ENCODE measurements around the gene TMEM38B. TPM values are rescaled to one million over a fixed set of nuclear protein-coding genes. Genes with fewer than 3 reads are reported as not detected.
"Not testable (repeated sequence)": the region's sequence is repeated elsewhere in the genome, so short reads cannot be mapped to it uniquely, and the experiment has no call there.

Gene TMEM38B
- total and polyA plus RNA-seq, 5 donors, result 32.4 to 88.9 (median 58.8) TPM

DNA sequence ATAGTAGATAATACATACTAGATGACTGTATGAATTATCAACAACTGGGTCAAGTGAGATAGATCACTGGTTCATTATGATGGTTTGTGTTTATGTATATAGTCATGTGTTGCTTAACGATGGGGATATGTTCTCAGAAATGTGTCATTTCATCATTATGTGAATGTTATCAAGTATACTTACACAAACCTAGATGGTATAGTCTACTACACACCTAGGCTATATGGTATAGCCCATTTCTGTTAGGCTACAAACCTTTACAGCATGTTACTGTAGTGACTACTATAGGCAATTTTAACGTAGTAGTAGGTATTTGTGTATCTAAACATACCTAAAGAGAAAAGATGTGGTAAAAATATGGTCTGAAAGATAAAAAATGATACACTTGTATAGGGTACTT, 31.0 kb downstream of the TMEM38B start:
- H3K27me3 ChIP-seq (ENCODE audit: control insufficient read depth, insufficient read depth), result no peaks in the 10 kb centered on the region
- H3K4me1 ChIP-seq (ENCODE audit: control insufficient read depth, insufficient read depth, low read length), result no peaks in the 10 kb centered on the region
- no peak overlapping the region for H3K27ac ChIP-seq (ENCODE audit: low read length)
- H3K4me3 ChIP-seq (ENCODE audit: low read length), result no peak overlapping the region
- intact Hi-C loops (cut with DNase I), result no loop called here
- no peak for ATAC-seq
- no peaks in the 10 kb centered on the region for H3K9me3 ChIP-seq (ENCODE audit: control insufficient read depth, low read length)
- no peak for DNase-seq
- 92% methylated on average over 2 of the region's 2 CpGs for WGBS

DNA sequence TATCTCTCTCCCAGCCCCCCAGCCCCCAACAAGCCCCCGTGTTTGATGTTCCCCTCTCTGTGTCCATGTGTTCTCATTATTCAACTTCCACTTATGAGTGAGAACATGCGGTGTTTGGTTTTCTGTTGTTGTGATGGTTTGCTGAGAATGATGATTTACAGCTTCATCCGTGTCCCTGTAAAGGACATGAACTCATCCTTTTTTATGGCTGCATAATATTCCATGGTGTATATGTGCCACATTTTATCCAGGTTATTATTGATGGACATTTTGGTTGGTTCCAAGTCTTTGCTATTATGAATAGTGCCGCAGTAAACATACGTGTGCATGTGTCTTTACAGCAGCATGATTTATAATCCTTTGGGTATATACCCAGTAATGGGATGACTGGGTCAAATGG, 33.9 kb downstream of the TMEM38B start:
- H3K9me3 ChIP-seq (ENCODE audit: control insufficient read depth, low read length); H3K4me3 ChIP-seq (ENCODE audit: low read length); H3K27me3 ChIP-seq (ENCODE audit: control insufficient read depth, insufficient read depth); H3K4me1 ChIP-seq (ENCODE audit: control insufficient read depth, insufficient read depth, low read length); ATAC-seq; DNase-seq; intact Hi-C loops (cut with DNase I); H3K27ac ChIP-seq (ENCODE audit: low read length): not testable (repeated sequence)
- WGBS, result 96% methylated on average over 5 of the region's 5 CpGs

DNA sequence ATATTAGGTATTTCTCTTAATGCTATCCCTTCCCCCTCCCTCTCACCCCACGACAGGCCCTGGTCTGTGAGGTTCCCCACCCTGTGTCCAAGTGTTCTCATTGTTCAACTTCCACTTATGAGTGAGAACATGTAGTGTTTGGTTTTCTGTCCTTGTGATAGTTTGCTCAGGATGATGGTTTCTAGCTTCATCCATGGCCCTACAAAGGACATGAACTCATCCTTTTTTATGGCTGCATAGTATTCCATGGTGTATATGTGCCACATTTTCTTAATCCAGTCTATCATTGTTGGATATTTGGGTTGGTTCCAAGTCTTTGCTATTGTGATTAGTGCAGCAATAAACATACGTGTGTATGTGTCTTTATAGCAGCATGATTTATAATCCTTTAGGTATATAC, 37.1 kb downstream of the TMEM38B start:
- not testable (repeated sequence) for H3K9me3 ChIP-seq (ENCODE audit: control insufficient read depth, low read length); ATAC-seq

DNA sequence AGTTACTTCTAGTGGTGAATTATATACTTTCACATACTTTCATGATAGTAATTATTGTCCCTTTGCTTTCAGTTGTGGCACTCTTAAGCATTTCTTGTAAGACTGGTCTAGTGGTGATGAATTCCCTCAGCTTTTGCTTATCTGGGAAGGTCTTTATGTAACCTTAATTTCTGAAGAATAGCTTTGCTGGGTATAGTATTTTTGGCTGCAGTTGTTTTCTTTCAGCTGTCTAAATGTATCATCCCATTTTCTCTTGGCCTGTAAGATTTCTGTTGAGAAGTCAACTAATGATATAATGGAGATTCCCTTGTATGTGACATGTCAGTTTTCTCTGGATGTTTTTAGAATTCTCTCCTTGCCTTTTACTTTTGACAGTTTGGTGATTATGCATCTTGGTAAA, 41.0 kb downstream of the TMEM38B start:
- Histone ChIP-seq H3K4me1 (ENCODE audit: control insufficient read depth, insufficient read depth, low read length) (no peaks in the 10 kb centered on the region), H3K4me3 (ENCODE audit: low read length) (no peak overlapping the region), H3K27ac (ENCODE audit: low read length) (no peak overlapping the region), H3K27me3 (ENCODE audit: control insufficient read depth, insufficient read depth) (no peaks in the 10 kb centered on the region), H3K9me3 (ENCODE audit: control insufficient read depth, low read length) (no peaks in the 10 kb centered on the region)
- ATAC-seq, result no peak
- DNase-seq, result no peak
- intact Hi-C loops (cut with DNase I), result no loop called here

More for the DNA sequence above, 37.1 kb downstream of the TMEM38B start:
- DNase-seq; H3K4me3 ChIP-seq (ENCODE audit: low read length); H3K4me1 ChIP-seq (ENCODE audit: control insufficient read depth, insufficient read depth, low read length); H3K27ac ChIP-seq (ENCODE audit: low read length); intact Hi-C loops (cut with DNase I); H3K27me3 ChIP-seq (ENCODE audit: control insufficient read depth, insufficient read depth): not testable (repeated sequence)
- 92% methylated on average over 2 of the region's 2 CpGs for WGBS

DNA sequence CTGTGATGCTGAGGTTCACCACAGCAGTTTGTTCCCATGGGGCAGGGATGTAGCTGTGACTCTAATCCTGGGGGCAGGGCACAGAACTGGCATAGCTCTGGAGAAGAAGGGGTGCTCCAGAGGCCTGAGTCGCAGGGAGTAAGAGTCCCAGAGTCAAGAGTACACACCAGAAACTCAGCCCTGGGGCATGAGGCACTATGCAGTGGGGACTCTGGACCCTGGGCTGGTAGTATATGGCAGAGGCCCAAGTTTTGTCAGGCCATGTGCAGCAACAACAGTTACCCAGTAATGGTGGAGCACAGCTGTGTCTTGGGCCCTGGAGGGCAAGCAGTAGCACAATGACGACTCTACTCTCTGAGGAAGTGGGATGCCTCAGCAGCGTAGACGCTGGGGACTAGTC, 42.9 kb downstream of the TMEM38B start:
- WGBS, result 96% methylated on average over 4 of the region's 4 CpGs
- intact Hi-C loops (cut with DNase I), result no loop called here
- H3K27me3 ChIP-seq (ENCODE audit: control insufficient read depth, insufficient read depth), result no peaks in the 10 kb centered on the region
- ATAC-seq (no peak), DNase-seq (no peak)
- no peaks in the 10 kb centered on the region for H3K4me1 ChIP-seq (ENCODE audit: control insufficient read depth, insufficient read depth, low read length)
- no peaks in the 10 kb centered on the region for H3K9me3 ChIP-seq (ENCODE audit: control insufficient read depth, low read length)
- no peak overlapping the region for H3K27ac ChIP-seq (ENCODE audit: low read length)
- no peak overlapping the region for H3K4me3 ChIP-seq (ENCODE audit: low read length)

DNA sequence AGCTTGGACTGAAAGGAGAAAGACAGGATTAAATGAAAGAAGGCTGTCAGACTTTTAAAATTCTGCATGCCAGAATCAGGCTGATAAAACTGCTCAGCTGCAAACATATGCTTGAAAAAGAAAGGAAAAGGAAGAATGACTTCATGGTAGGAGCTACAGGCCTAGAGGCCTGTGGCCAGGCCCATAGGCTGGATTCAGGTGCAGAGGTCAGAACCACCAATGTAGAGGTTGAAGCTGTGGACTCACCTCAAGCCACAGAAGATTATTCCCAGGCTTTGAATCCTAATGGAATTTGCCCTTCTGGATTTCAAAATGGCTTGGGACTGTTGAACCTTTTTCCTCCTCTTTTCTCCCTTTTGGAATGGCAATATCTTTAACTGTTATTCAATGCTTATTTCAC, 47.7 kb downstream of the TMEM38B start:
- intact Hi-C loops (cut with DNase I), result no loop called here
- H3K9me3 ChIP-seq (ENCODE audit: control insufficient read depth, low read length), result no peaks in the 10 kb centered on the region
- H3K4me3 ChIP-seq (ENCODE audit: low read length), result no peak overlapping the region
- no peaks in the 10 kb centered on the region for H3K4me1 ChIP-seq (ENCODE audit: control insufficient read depth, insufficient read depth, low read length)
- ATAC-seq (no peak), DNase-seq (no peak)
- H3K27me3 ChIP-seq (ENCODE audit: control insufficient read depth, insufficient read depth), result no peaks in the 10 kb centered on the region
- no peak overlapping the region for H3K27ac ChIP-seq (ENCODE audit: low read length)

DNA sequence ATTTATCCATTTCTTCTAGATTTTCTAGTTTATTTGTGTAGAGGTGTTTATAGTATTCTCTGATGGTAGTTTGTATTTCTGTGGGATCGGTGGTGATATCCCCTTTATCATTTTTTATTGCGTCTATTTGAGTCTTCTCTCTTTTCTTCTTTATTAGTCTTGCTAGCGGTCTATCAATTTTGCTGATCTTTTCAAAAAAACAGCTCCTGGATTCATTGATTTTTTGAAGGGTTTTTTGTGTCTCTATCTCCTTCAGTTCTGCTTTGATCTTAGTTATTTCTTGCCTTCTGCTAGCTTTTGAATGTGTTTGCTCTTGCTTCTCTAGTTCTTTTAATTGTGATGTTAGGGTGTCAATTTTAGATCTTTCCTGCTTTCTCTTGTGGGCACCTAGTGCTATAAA, 53.0 kb downstream of the TMEM38B start:
- intact Hi-C loops (cut with DNase I); DNase-seq; ATAC-seq; H3K27ac ChIP-seq (ENCODE audit: low read length); H3K27me3 ChIP-seq (ENCODE audit: control insufficient read depth, insufficient read depth); H3K4me3 ChIP-seq (ENCODE audit: low read length); H3K9me3 ChIP-seq (ENCODE audit: control insufficient read depth, low read length); H3K4me1 ChIP-seq (ENCODE audit: control insufficient read depth, insufficient read depth, low read length): not testable (repeated sequence)
- 100% methylated on average over 2 of the region's 3 CpGs for WGBS

DNA sequence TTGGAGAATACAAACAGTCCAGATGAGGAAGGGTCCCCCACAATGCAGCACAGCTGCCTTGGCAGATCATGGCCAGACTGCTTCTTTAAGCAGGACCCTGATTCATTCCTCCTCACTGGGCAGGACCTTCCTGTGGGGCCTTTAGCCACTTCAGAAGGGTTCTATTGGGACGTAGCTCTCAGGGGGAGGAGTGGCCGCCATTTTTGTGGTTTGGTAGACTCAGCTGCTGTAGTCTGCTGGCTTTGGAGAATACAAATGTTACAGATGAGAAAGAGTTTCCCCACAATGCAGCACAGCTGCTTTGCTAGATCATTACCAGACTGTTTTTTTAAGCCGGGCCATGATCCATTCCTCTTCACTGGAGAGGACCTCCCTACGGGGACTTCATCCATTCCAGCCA, 57.4 kb downstream of the TMEM38B start:
- 98% methylated on average over 4 of the region's 4 CpGs for WGBS

DNA sequence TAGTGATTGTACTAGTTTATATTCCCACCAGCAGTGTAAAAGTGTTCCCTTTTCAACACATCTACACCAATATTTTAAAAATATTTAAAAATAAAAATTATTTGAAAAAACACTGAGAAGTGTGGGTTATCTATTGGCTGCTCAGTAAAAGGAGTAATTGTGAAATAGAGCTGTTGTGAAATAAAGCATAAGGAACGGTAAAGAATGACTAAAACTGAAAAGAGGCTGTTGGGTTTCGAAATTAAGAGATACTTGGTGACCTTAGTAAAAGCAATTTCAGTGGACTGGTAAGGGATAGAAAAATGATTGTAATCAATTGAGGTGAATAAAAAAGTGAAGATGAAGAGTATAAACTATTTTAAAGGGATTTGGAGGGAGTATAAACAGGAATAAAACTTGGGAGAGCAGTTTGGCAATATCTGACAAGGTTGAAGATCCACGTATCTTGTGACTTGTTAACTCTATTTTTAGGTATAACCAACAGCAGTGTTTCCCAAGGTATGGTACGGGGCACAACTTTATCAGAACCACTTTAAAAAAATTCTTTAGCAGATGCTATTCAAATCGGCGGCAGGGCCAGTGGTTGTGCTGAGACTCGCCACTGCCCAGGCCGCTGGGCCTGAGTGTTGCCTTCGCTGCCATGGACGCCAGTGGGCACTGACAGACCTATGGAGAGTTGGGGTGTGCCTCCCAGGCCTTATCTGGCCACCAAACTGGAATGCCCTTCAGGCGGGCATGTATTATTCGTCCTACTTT, 63.3 kb downstream of the TMEM38B start:
- Histone ChIP-seq H3K4me3 (ENCODE audit: low read length) (no peak overlapping the region), H3K9me3 (ENCODE audit: control insufficient read depth, low read length) (no peaks in the 10 kb centered on the region), H3K27me3 (ENCODE audit: control insufficient read depth, insufficient read depth) (no peaks in the 10 kb centered on the region), H3K4me1 (ENCODE audit: control insufficient read depth, insufficient read depth, low read length) (no peaks in the 10 kb centered on the region), H3K27ac (ENCODE audit: low read length) (no peak overlapping the region)
- intact Hi-C loops (cut with DNase I), result no loop called here
- 88% methylated on average over 12 of the region's 12 CpGs for WGBS
- DNase-seq (no peak), ATAC-seq (peak in 1 of 2 donors; percentile 31)

More for the DNA sequence above, 57.4 kb downstream of the TMEM38B start:
- no peak overlapping the region for H3K4me3 ChIP-seq (ENCODE audit: low read length)
- H3K9me3 ChIP-seq (ENCODE audit: control insufficient read depth, low read length), result no peaks in the 10 kb centered on the region
- H3K4me1 ChIP-seq (ENCODE audit: control insufficient read depth, insufficient read depth, low read length), result no peaks in the 10 kb centered on the region
- DNase-seq (no peak), ATAC-seq (no peak)
- intact Hi-C loops (cut with DNase I), result no loop called here
- H3K27ac ChIP-seq (ENCODE audit: low read length), result no peak overlapping the region
- H3K27me3 ChIP-seq (ENCODE audit: control insufficient read depth, insufficient read depth), result no peaks in the 10 kb centered on the region

DNA sequence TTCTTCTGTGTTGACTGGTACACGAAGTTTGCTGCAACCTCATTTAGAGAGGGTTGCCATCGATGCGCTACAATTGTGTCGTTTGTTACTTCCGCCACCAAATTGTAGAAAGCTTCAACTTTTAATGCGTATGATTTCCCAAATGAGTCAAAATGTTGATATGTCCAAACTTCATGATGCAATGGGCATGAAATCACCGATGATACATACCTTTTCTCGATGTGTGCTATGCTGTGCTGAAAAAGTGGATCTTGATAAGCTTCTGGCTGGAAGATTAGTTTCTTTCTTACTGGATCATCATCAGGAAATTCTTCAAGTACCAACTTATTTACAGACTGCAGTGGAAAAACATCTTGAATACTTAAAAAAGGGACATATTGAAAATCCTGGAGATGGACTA, 65.7 kb downstream of the TMEM38B start:
- no peaks in the 10 kb centered on the region for H3K4me1 ChIP-seq (ENCODE audit: control insufficient read depth, insufficient read depth, low read length)
- DNase-seq (no peak), ATAC-seq (no peak)
- no peak overlapping the region for H3K4me3 ChIP-seq (ENCODE audit: low read length)
- no peak overlapping the region for H3K27ac ChIP-seq (ENCODE audit: low read length)
- 93% methylated on average over 8 of the region's 8 CpGs for WGBS
- intact Hi-C loops (cut with DNase I), result no loop called here
- no peaks in the 10 kb centered on the region for H3K27me3 ChIP-seq (ENCODE audit: control insufficient read depth, insufficient read depth)
- no peaks in the 10 kb centered on the region for H3K9me3 ChIP-seq (ENCODE audit: control insufficient read depth, low read length)

DNA sequence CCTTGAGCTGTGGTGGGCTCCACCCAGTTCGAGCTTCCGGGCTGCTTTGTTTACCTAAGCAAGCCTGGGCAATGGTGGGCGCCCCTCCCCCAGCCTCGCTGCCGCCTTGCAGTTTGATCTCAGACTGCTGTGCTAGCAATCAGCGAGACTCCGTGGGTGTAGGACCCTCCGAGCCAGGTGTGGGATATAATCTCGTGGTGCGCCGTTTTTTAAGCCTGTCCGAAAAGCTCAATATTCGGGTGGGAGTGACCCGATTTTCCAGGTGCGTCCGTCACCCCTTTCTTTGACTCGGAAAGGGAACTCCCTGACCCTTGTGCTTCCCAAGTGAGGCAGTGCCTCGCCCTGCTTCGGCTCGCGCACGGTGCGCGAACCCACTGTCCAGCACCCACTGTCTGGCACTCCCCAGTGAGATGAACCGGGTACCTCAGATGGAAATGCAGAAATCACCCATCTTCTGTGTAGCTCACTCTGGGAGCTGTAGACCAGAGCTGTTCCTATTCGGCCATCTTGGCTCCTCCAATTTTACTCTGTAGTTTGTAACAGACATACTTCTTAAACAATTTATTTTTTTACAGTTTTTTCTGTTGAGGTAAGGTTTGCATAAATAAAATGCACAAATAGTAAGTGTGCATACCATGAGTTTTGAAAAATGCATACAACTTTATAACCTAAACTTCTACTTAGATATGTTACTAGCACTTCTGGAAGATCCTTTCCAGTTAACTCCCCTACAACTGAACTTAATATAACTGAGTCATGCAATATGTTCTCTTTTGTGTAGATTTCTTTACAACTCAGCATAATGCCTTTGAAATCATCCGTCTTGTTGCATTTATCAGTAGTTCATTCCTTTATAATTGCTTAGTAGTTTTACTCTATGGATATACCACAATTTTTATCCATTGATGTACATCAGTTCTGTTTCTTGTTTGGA, 88.5 kb downstream of the TMEM38B start:
- 94% methylated on average over 22 of the region's 27 CpGs for WGBS
- intact Hi-C loops (cut with DNase I); ATAC-seq; H3K9me3 ChIP-seq (ENCODE audit: control insufficient read depth, low read length); DNase-seq; H3K27ac ChIP-seq (ENCODE audit: low read length); H3K4me1 ChIP-seq (ENCODE audit: control insufficient read depth, insufficient read depth, low read length); H3K4me3 ChIP-seq (ENCODE audit: low read length); H3K27me3 ChIP-seq (ENCODE audit: control insufficient read depth, insufficient read depth): not testable (repeated sequence)

All from right cardiac atrium (tissue), 5 donors.